KMS-11 (cell line): ENCODE results near the gene C10orf120.

Source experiments
- H2AFZ ChIP-seq: fragments of 200-600 bp; sonication (generic); 2 replicates; pipeline ENCODE4 v1.6.1; 2016; ENCODE audit warnings: antibody characterized with exemption, mixed run types, low read depth
- H3K27ac ChIP-seq: fragments of 200-600 bp; sonication (generic); 2 replicates; pipeline ENCODE4 v1.6.1; 2016; ENCODE audit warnings: mild to moderate bottlenecking, mixed run types
- H3K27me3 ChIP-seq: fragments of 200-600 bp; sonication (generic); 2 replicates; pipeline ENCODE4 v1.6.1; 2017; ENCODE audit warnings: mild to moderate bottlenecking, low read depth, mixed run types, moderate library complexity; ENCODE audit not compliant: insufficient read depth
- H3K36me3 ChIP-seq: fragments of 200-600 bp; sonication (generic); 2 replicates; pipeline ENCODE4 v1.6.1; 2017; ENCODE audit warnings: mild to moderate bottlenecking, mixed run types; ENCODE audit not compliant: insufficient read depth
- H3K4me1 ChIP-seq: fragments of 200-600 bp; sonication (generic); 2 replicates; pipeline ENCODE4 v1.6.1; 2016; ENCODE audit warnings: mild to moderate bottlenecking, low read depth, mixed run types; ENCODE audit not compliant: poor library complexity, severe bottlenecking
- H3K4me2 ChIP-seq: fragments of 200-600 bp; sonication (generic); 2 replicates; pipeline ENCODE4 v1.7.0; 2016; ENCODE audit warnings: mild to moderate bottlenecking, mixed run types
- H3K4me3 ChIP-seq: fragments of 200-600 bp; sonication (generic); IDR thresholded peaks from 2 replicates; pipeline ENCODE4 v1.6.1; 2017; ENCODE audit warnings: low read depth, low read length, mixed read lengths; ENCODE audit not compliant: insufficient read depth
- H3K79me2 ChIP-seq: fragments of 200-600 bp; sonication (generic); 2 replicates; pipeline ENCODE4 v1.6.1; 2016; ENCODE audit warnings: low read depth, mixed run types; ENCODE audit not compliant: insufficient read depth
- H3K9ac ChIP-seq: fragments of 200-600 bp; sonication (generic); 2 replicates; pipeline ENCODE4 v1.6.1; 2016; ENCODE audit warnings: mild to moderate bottlenecking, mixed run types
- H4K20me1 ChIP-seq: fragments of 200-600 bp; sonication (generic); 2 replicates; pipeline ENCODE4 v1.6.1; 2016; ENCODE audit warnings: mild to moderate bottlenecking, mixed run types; ENCODE audit not compliant: insufficient read depth
- TF ChIP-seq, protein P1 (sequence below): fragments of 200-600 bp; sonication (generic); conservative IDR thresholded peaks from 2 replicates; pipeline ENCODE4 v1.6.1; 2017; ENCODE audit warnings: low read depth, mild to moderate bottlenecking, antibody characterized with exemption, low read length, moderate library complexity, mixed read lengths

C10orf120 gene

DNA sequence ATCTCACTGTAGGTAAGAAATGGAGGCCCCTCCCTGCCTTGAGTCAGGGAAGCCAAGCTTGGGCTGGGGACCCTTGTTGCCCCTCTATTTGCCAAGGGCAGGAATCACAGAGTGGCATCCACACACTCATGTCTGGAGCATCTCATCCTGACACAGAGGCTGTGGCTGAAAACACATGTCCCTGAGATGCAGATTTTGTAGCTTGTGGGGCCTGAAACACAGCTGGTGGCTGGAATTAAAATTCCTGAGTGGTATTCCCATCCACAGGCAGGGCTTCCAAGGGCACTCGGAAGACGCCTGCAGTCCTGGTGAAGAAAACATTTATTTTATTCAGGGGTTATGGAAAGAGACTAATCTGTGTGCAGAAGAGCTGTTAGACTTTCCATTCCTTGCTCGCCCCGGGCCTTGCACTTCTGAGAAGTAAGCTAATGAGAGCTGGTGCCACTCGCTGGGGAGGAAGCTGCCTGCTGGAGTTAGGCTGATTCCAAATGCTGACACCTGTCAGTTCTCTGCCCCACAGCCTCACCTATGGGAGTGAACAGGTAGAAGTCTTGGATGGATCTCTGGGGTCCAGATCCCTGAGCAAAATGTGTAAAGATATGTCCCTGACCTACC, 36.0 kb downstream of the C10orf120 start:
- Histone ChIP-seq H3K27ac (no peak overlapping the region), H3K4me3 (no peak overlapping the region), H4K20me1 (no peaks in the 10 kb centered on the region), H2AFZ (no peak overlapping the region), H3K36me3 (no peaks in the 10 kb centered on the region), H3K4me1 (no peaks in the 10 kb centered on the region), H3K4me2 (no peak overlapping the region), H3K79me2 (no peaks in the 10 kb centered on the region), H3K9ac (no peak overlapping the region), H3K27me3 (no peaks in the 10 kb centered on the region)
- TF ChIP-seq, protein P1, sequence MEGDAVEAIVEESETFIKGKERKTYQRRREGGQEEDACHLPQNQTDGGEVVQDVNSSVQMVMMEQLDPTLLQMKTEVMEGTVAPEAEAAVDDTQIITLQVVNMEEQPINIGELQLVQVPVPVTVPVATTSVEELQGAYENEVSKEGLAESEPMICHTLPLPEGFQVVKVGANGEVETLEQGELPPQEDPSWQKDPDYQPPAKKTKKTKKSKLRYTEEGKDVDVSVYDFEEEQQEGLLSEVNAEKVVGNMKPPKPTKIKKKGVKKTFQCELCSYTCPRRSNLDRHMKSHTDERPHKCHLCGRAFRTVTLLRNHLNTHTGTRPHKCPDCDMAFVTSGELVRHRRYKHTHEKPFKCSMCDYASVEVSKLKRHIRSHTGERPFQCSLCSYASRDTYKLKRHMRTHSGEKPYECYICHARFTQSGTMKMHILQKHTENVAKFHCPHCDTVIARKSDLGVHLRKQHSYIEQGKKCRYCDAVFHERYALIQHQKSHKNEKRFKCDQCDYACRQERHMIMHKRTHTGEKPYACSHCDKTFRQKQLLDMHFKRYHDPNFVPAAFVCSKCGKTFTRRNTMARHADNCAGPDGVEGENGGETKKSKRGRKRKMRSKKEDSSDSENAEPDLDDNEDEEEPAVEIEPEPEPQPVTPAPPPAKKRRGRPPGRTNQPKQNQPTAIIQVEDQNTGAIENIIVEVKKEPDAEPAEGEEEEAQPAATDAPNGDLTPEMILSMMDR: no peak

DNA sequence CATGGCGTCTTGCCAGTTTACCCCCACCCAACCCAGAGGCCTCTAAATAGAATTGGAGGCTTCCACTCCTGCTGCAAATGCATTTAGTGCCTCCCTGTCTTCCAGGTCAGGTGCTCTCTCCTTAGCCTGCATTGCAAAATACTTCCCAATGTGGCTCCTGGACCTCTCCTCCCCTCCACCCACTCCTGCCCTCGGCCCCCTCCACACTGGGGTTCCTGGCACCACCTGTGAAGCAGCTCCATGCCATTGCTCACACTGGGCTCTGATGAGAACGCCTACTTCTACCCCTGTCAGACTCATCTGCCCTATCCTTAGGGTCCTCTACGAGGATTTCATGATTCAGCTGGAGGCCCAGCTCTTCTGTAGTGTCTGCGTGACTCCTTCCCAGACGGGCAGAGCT, 37.4 kb downstream of the C10orf120 start:
- no peaks in the 10 kb centered on the region for H3K4me1 ChIP-seq
- H3K4me2 ChIP-seq: no peak overlapping the region
- TF ChIP-seq, protein P1: no peak
- no peak overlapping the region for H2AFZ ChIP-seq
- no peak overlapping the region for H3K9ac ChIP-seq
- no peaks in the 10 kb centered on the region for H3K27me3 ChIP-seq
- no peak overlapping the region for H3K4me3 ChIP-seq
- no peaks in the 10 kb centered on the region for H3K79me2 ChIP-seq
- no peaks in the 10 kb centered on the region for H4K20me1 ChIP-seq
- H3K27ac ChIP-seq: no peak overlapping the region
- H3K36me3 ChIP-seq: no peaks in the 10 kb centered on the region

DNA sequence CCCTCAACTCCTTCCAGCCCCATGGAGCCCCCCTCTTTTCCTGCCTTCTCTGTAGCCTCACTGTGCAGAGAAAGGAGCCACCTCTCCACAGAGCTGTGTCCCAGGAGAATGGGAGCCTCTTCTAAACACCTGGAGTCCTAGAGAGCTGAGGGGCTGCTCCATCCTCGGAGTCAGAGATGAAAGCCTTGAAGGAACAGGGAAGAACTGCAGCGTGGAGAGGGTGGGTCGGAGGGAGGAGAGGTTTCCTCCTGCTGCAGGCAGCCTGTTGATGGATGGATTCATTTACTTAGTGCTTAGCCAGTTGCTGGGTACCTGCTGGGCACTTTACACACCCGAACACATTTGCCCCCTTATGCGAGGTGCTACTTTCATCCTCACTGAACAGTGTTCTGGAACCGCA, 39.0 kb downstream of the C10orf120 start:
- no peaks in the 10 kb centered on the region for H3K36me3 ChIP-seq
- H4K20me1 ChIP-seq: no peaks in the 10 kb centered on the region
- TF ChIP-seq, protein P1: no peak

GRCh38 chr10:122659651-122660050, 40.0 kb downstream of the C10orf120 start:
- Histone ChIP-seq H3K36me3 (no peaks in the 10 kb centered on the region), H4K20me1 (no peaks in the 10 kb centered on the region), H3K27ac (no peak overlapping the region), H3K4me3 (no peak overlapping the region), H3K4me1 (no peaks in the 10 kb centered on the region), H3K9ac (no peak overlapping the region), H3K27me3 (no peaks in the 10 kb centered on the region), H2AFZ (no peak overlapping the region), H3K79me2 (no peaks in the 10 kb centered on the region), H3K4me2 (no peak overlapping the region)
- TF ChIP-seq, protein P1: no peak

More for the DNA sequence above, 39.0 kb downstream of the C10orf120 start:
- Histone ChIP-seq H3K4me1 (no peaks in the 10 kb centered on the region), H3K4me3 (no peak overlapping the region), H3K27me3 (no peaks in the 10 kb centered on the region), H3K9ac (no peak overlapping the region), H2AFZ (no peak overlapping the region), H3K4me2 (no peak overlapping the region), H3K27ac (no peak overlapping the region), H3K79me2 (no peaks in the 10 kb centered on the region)
